ENCODE results near the gene METTL3.

The METTL3 gene

GRCh38 chr14:21525962-21526671, 15.0 kb upstream of the METTL3 start, which contains the start of gene SALL2:
Gene SALL2 (minus strand): TSS chr14:21526346. CDS start chr14:21526127, 219 bp downstream.
- peak; percentile 53 for DNase-seq

DNA sequence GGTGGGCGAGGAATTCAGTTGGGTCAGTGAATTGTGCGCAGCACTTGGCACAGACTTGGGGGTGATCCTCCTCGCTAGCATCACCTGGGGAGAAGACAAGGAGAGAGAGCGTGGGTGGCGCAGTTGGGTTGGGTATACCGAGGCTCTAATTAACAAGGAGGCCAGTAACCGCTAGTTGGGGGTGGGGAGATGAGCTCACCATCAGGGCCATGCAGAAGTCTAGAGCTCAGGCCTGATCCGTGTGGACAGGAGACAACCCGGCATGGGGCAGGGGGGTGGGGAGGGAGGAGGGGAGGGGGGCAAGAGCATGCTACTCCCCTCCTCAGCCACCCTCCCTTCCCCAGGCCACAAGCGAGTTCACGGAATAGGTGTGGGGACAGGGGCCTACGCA, 14.4 kb upstream of the METTL3 start:
- no peak for DNase-seq

DNA sequence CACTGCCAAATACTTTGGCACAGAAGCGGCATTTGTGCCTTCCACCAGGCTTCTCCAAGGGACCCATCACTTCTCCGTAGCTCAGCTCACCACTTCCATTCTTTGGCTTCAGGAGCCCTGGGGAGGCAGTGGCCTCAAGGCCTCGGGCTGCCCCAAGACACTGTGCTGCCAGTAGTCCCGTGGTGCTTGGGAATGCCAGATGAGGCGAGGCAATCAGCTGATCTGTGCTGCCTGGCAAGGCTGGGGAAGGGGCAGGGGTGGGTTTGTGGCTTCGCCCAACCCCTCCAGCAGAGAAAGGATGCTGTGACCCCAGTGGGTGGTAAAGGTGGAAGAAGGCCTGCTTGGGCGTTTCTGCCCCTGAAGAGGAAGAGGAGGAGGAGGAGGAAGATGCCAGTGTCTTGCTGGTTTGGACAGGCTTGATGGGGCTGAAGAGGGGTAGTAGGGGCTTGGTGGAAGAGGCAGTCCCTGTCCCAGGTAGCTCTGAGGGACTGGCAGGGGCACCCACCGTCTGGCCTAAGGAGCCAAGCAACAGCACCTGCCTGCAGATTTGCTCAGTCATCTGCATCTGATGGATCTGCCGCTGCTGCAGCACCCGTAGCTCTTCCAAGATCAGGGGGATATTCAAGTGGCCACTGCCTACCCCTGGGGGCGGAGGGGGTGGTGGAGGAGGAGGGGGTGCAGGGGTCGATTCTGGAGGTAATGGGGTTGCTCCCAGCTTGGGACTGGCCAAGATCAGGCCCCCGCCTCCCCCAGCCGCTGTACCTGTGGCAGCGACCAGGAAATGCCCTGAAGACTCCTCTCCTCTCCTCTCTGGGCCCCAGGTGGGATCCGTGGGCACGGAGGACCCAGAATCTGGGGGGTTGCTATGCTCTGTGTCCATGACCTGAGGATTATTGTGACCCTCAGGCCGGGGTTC, 13.7 kb upstream of the METTL3 start:
- DNase-seq = no peak

- no peak for DNase-seq
These were observed 12.1 kb upstream of the METTL3 start for GRCh38 chr14:21523203-21523602.

DNA sequence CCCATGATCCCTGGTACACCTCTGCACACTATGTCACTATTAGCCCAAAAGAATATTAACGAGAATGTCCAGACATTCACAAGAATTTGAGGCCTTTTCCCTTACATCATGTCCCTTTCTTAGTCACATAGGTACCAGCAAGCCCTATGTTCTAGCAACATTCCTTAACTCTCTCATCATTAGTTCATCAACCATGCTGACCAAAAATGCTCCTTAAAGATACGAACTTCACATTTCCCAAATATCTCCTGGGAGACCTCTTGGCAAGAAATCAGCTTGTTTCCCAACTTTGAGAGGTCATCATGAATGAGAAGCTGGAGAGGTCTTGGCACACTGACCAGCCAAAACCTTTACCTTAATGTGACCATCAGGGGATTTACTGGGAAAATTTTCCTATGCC, 10.4 kb upstream of the METTL3 start:
- DNase-seq = no peak

DNA sequence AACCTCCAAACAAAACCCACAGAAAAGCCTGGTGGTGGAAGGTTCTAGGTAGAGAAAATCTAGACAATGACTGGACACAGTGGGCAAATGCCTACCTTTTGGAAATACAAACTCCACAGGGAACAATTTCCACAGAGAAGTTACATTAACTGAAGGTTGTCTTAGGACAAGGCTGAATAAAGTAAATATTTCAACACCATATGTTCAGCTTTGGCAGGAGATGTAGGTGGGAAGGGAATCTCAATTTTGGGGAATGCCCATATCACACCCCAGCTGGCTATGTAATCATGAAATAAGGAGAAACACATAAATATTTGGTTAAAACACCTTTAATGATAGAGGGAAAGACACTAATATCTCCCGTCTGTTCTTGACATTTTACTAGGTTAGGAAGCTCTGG, 9.6 kb upstream of the METTL3 start:
- no peak for DNase-seq

GRCh38 chr14:21518725-21519124, 7.6 kb upstream of the METTL3 start:
- no peak for DNase-seq

DNA sequence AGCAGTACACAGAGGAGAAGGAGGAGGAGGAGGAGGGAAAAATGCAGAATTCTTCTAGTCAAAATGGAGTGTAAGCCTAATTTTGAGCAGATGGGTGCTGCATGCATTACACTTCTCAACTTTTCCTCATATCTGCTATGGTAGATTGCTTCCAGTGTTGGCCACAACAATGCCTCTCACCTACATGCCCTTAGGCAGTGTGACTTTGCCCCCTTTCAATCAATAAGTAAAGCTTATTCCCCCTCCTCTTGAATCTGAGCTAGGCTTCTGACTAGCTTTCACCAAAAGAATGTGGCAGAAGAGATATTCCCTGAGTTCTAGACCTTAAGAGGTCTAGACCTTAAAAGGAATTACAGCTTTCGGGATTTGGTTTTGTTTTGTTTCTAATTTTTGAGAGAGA, 3.2 kb upstream of the METTL3 start:
- no peak for DNase-seq

GRCh38 chr14:21509432-21510143, 1.6 kb downstream of the METTL3 start:
- no peak for DNase-seq

DNA sequence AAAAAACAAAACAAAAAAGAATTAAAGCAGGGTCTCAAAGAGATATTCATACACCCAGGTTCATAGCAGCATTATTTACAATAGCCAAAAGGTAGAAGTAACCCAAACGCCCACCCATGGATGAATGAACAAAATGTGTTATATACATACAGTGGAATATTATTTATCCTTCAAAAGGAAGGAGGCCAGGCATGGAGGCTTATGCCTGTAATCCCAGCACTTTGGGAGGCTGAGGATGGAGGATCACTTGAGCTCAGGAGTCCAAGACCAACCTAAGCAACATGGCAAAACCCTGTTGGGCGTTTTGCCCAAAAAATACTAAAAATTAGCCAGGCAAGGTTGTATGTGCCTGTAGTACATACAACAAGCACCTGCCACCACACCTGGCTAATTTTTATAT, 4.6 kb downstream of the METTL3 start:
- no peak for DNase-seq

DNA sequence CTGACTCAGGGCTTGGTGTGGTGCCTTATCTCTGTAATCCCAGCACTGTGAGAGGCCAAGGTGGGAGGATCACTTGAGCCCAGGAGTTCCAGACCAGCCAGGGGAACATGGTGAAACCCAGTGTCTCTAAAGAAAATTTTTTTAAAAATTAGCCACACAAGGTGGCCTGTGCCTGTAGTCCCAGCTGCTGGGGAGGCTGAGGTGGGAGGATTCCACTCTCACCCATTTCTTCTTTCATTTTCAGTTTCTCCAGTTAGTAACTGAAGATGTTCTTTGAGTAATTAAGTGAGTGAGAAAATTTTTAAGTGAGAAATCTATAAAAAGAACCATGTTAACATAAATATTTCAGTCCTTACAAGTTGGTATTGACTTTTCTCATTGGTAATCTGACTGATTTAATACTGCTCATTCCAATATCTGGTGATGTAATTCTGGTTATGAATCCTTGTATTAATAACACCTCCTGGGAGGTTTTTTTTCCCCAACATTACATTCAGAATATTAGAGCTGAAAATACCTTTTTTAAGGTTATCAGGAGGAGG, 6.1 kb downstream of the METTL3 start:
- DNase-seq = peak; percentile 30

- no peak for DNase-seq
These were observed 7.8 kb downstream of the METTL3 start for GRCh38 chr14:21503376-21503775.

- no peak for DNase-seq
These were observed 9.6 kb downstream of the METTL3 start for GRCh38 chr14:21501568-21501967.

DNA sequence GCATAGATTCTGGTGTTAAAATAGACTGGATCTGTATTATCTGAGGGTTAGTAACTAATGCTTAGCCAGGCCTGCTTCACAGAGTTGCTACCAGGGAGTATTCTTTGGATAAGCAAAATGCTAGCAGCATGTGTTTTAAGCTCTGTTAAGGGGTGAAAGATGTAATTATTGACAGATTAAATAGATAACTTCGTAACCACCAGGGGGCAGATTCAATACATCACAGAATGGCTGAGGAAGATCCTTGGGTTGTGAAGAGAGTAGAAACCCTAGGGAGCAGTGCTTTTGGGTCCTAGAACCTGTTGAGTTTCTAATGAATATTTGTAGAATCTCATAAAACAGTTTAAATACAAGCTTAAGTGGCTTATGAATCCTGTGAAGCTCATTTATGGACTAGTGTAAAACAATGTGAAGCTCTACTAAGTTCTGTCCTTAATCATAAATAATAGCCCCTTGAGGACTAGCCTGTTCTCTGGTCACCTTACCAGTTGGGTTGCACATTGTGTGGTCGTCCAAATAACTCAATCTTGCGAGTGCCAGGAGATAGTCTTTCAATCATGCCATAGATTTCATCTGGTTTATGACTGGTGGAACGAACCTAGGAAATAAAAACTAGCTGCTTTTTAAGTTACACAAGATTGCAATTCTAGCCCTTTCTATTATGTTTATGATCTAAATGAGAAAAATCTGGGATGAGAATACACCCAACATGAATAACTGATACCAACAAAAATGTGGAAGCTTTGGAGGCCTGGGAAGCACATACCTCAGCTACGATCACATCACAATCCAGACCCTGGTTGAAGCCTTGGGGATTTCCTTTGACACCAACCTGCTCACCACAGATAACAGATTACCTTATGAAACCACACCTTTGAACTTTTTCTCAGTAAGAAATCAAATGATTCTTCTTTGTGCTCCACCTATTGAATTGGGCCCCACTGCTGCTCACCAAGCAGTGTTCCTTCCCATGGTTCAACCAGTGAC, 12.3 kb downstream of the METTL3 start:
- DNase-seq = peak; percentile 56

DNA sequence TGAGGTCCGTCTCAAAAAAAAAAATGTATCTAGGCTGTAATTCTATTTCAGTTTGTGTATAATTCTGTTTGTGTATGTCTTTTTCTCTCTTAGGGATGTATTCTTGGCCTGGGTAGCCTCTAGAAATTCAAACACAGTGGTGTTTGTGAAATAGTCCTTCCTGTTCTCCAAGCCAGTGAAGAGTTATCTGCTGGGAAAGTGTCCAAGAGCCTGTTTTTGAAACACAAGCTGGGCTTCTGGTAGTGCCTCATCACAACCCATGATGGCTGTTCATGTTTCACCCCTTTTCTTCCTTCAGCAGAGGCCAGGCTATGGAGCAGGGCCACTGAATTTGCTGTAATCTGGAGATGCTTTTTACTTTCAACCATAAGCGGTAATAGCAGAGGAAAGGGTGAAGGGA, 14.7 kb downstream of the METTL3 start:
- no peak for DNase-seq

DNA sequence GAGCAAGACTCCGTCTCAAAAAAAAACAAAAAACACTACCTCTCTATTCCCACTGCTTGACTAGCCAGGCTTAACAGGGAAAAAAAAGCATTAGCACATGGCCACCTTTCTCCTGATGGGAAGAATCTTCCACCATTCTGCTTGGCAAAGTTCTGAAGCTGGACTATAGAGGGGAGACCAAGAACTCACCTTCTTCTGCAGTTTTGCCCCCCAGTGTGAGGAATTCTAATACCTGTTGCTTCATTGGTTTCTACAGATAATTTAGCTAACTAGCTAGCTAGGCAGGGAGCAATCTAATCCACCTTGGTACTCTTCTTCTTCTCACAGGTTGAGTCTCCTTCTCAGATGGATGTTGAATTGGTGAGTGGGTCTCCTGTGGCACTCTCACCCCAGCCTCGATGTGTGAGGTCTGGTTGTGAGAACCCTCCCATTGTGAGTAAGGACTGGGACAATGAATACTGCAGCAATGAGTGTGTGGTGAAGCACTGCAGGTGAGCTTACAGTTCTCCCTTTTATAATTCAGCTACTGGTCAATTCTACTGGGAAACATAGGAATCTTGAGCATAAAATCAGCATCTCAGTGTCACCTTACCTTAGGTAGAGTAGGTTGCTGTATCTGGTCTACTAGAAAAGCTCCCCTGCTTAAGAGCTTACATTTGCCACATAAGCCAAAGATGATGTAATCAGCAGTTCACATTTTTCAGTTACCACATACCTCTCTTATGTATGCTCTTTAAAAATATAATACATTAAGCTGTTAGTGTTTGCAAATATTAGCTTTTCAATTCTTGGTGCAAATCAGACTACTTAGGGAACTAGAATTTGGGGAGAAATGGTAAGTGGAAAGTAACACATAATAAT, 16.0 kb downstream of the METTL3 start:
- DNase-seq = no peak

DNA sequence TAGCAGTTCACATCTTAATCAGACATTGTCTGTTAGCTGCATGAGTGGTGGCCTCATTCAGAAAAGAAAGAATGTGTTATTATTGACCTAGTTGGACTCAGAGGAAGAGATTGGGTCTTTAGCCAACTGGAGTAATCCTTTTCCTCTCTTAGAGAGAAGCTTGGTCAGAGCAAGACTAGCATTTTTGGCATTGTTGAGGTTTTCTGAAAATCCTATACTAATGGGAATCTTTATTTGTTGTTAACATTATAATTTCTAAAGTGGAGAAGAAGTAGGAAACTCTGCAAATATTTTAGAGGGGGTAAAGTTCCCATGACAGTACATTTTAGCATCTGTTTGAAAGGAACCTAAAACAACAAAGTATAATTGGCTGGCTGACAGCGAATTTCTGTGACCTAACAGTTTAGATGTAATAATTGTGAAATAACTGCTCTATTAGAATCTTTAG, 24.5 kb downstream of the METTL3 start:
- peak; percentile 19 for DNase-seq

GRCh38 chr14:21476925-21477681, 34.0 kb downstream of the METTL3 start, which contains the start of the genes RAB2B and TOX4:
Gene RAB2B (minus strand): TSS chr14:21476959. CDS start chr14:21476872, 87 bp downstream.
Gene TOX4 (plus strand): TSS chr14:21477195. CDS start chr14:21477279, 84 bp downstream.
- peak; percentile 98 for DNase-seq

DNA sequence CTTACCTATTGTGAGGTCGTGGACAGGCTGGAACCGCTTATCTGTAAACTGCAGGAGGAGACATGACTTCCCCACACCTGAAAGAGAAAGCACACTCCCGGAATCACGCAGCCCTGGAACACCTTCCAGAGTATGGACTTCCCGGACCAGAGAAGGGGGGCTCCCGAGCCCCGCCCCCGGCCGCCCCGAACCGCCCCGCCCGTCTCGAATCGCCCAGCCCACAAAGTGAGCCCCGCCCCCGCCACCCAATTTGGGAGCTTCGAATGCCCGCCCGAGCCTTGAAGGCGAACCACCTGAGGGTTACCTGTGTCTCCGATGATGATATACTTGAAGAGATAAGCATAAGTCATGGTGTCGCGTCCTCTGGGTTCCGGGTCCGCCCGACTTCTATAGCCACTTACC, 34.6 kb downstream of the METTL3 start:
- DNase-seq = no peak

All from activated CD4-positive, alpha-beta T cell treated with anti-CD3 and anti-CD28 coated beads, Interleukin-2, Interleukin-6, amounts not matched to agents 100 ng/mL and 50 ng/mL, durations not matched to agents 16 hours and 8 hours (primary cell).